ENCODE measurements around the gene ATG9A. TPM values are rescaled to one million over a fixed set of nuclear protein-coding genes. Genes with fewer than 3 reads are reported as not detected.

Gene ATG9A
- total and polyA plus RNA-seq, 2 of the 8 experiments (the other 6 are each of a cell fraction or from before 2014, with no cell fraction given): 43.6 to 66.8 TPM

DNA sequence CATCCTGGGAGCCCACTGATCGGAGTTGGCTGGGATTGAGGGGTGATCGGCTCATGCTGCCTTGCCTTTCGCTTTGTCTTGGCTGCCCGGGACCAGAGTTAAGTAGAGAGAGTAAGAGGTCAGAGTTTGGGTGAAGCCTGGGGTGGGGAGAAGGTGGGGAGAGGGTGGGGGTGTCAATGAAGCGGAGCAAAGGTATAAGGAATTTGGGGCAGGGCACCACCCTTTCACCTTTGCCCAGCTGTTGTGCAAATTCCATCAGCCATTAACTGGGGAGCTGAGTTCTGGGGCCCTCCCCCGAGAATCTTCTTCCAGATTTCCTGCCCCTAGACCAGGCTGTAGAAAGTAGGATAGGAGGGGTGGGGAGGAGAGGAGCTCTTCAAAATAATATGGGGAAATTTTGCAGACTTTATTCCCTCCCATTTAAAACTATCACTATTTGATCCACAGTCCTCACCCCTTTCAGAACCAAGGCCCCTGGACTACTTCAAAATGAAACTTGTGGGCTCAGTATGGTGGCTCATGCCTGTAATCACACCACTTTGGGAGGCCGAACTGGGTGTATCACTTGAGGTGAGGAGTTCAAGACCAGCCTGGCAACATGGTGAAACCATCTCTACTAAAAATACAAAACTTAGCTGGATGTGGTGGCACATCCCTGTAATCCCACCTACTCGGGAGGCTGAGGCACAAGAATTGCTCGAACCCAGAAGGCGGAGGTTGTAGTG is 59.3 kb downstream of the ATG9A start, which contains the start of gene SLC23A3:
SLC23A3 (minus strand) TSS at position 100 of the 725 bp plus-strand sequence; CDS start at position 55, 45 bp downstream.
- peaks cover 0 to 4% of the 10 kb centered on the region in 2 experiments for H4K20me1 ChIP-seq (replicated peaks in 1 of 2; ENCODE audit: control insufficient read depth in 1 of 2, insufficient read depth in 2 of 2, low read length in 2 of 2)
- H4K5ac ChIP-seq (ENCODE audit: insufficient read length, low read depth, low read length): no peak within 1 kb of the TSS
- DNase-seq (ENCODE audit: low read depth in 1 of 2, low spot score in 2 of 2): no peak
- peaks cover 0 to 7% (median 3%) of the 10 kb centered on the region in 4 experiments; a peak in 2 of 8 replicates for H3K36me3 ChIP-seq (ENCODE audit: control insufficient read depth in 2 of 4, insufficient read depth in 4 of 4, low read length in 3 of 4)
- H3K27me3 ChIP-seq (replicated peaks in 1 of 4; ENCODE audit: control insufficient read depth in 3 of 4, extremely low read depth in 1 of 4, insufficient read depth in 3 of 4, low read length in 3 of 4): no peaks in the 10 kb centered on the region
- no peaks in the 10 kb centered on the region for H3K4me1 ChIP-seq (replicated peaks in 1 of 4; ENCODE audit: control insufficient read depth in 3 of 4, insufficient read depth in 4 of 4, low read length in 3 of 4)
- no peak within 1 kb of the TSS for H3K4ac ChIP-seq (replicated peaks; ENCODE audit: insufficient read length, low read depth, low read length)
- no peak within 1 kb of the TSS for H3K4me3 ChIP-seq (ENCODE audit: extremely low read depth in 1 of 4, insufficient read depth in 2 of 4, low read depth in 3 of 4, low read length in 4 of 4)
- H3K27ac ChIP-seq (ENCODE audit: low read depth, low read length): no peak within 1 kb of the TSS
- no peak within 1 kb of the TSS for H3K18ac ChIP-seq (ENCODE audit: extremely low read depth, low read length)
- no peak within 1 kb of the TSS for H2BK120ac ChIP-seq (replicated peaks; ENCODE audit: low read depth, low read length)
- no peak within 1 kb of the TSS for H2BK20ac ChIP-seq (ENCODE audit: low read length)
- no peak for FAIRE-seq
- H3K9me3 ChIP-seq (ENCODE audit: insufficient read depth in 2 of 2, low read depth in 1 of 2, low read length in 1 of 2): no peaks in the 10 kb centered on the region
- CTCF ChIA-PET (ENCODE audit: partially characterized antibody): interaction anchor here (0.7 to 8.3 kb wide), 20 partner anchors 11 to 318 kb away, joined by 3 to 71 read pairs (median 4); partner anchors contain the start of genes ANKZF1, ATG9A and NHEJ1
- H3K4me2 ChIP-seq (ENCODE audit: insufficient read depth in 1 of 2, low read depth in 2 of 2, low read length in 2 of 2): no peak within 1 kb of the TSS
- H4K8ac ChIP-seq (ENCODE audit: extremely low read depth, insufficient read depth, low read length): no peak within 1 kb of the TSS; the same call in 1 of the 2 replicates
- POLR2A ChIA-PET (ENCODE audit: partially characterized antibody): interaction anchor here (1.0 to 2.2 kb wide), 2 partner anchors 36 to 80 kb away, joined by 3 to 7 read pairs; partner anchors contain the start of gene ZFAND2B
- no peaks in the 10 kb centered on the region; the same call in 1 of the 2 replicates for H3K79me1 ChIP-seq (ENCODE audit: low read depth, low read length)
- H3K14ac ChIP-seq (ENCODE audit: insufficient read length): no peak within 1 kb of the TSS
- H3K23me2 ChIP-seq (ENCODE audit: low read depth, low read length): no peaks in the 10 kb centered on the region
- H3K9ac ChIP-seq (replicated peaks in 1 of 4; ENCODE audit: extremely low read depth in 1 of 4, low read depth in 3 of 4, low read length in 3 of 4): no peak within 1 kb of the TSS
- no peaks in the 10 kb centered on the region for H3K79me2 ChIP-seq (ENCODE audit: control insufficient read depth in 1 of 2, insufficient read depth in 2 of 2, low read length in 2 of 2)
- no peak within 1 kb of the TSS for H2BK15ac ChIP-seq (ENCODE audit: low read length)
- H2AFZ ChIP-seq (ENCODE audit: low read length): no peak within 1 kb of the TSS
- no peak within 1 kb of the TSS for H2BK12ac ChIP-seq (ENCODE audit: low read depth, low read length)
- 84% methylated on average over 10 of the region's 10 CpGs; no CpG with 5 or more reads in 1 of the 2 experiments for WGBS, 2 experiments (ENCODE audit: extremely low coverage in 1 of 2, insufficient coverage in 1 of 2, insufficient read length in 1 of 2, insufficient replicate concordance in 2 of 2, low coverage in 1 of 2, low lambda C conversion rate in 2 of 2, missing lambda C conversion rate in 1 of 2)
- H3K56ac ChIP-seq (replicated peaks; ENCODE audit: insufficient read length, low read depth, low read length): no peak within 1 kb of the TSS
- no peak within 1 kb of the TSS for H3K23ac ChIP-seq (ENCODE audit: insufficient read length)
- no peak within 1 kb of the TSS for H2BK5ac ChIP-seq (ENCODE audit: low read depth, low read length)
- H4K91ac ChIP-seq (replicated peaks; ENCODE audit: insufficient read length, low read length): no peak within 1 kb of the TSS
- H2AK5ac ChIP-seq (ENCODE audit: low read depth, low read length): no peak within 1 kb of the TSS
- TF ChIP-seq CREB1 (IDR thresholded peaks at IDR 0.05) (no peak), HDAC6 (IDR thresholded peaks at IDR 0.05; ENCODE audit: low read depth, low read length) (no peak), CHD2 (IDR thresholded peaks at IDR 0.05; ENCODE audit: low read length) (no peak), SIX5 (IDR thresholded peaks at IDR 0.05; ENCODE audit: low read depth, low read length) (no peak)
